HG02840 (cell line): ENCODE data around the gene NEK5.
"Not testable (repeated sequence)": the region's sequence is repeated elsewhere in the genome, so short reads cannot be mapped to it uniquely, and the experiment has no call there.

ENCODE experiments used
- ATAC-seq: cut with Tn5 transposase; IDR thresholded peaks from one replicate; pipeline ENCODE4 v1.9.1; 2021; ENCODE audit warnings: mild to moderate bottlenecking, moderate library complexity, moderate number of reproducible peaks; ENCODE audit not compliant: unreplicated experiment, low FRiP score

NEK5 gene

GRCh38 chr13:52147225-52147624 lies 18.4 kb upstream of the NEK5 start:
- ATAC-seq = no peak

DNA sequence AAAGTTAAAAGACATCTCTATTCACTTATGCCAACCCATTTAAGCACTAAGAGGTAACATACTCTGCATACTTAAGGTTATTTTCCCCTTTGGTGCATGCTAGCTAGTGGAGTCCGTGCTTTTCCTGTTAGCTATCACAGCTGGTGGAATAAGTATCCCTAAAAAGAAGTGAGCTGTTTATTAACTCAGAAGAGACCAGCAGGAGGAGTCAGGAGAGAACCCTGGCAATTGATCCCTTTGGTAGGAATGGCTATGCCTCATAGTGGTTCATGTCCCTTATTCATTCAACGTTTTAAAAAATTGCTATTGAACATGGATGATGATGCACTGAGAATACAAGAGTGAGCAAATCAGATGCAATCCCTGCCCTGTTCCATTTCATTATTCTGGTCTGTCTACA lies 12.4 kb upstream of the NEK5 start:
- no peak for ATAC-seq

GRCh38 chr13:52137489-52137888 lies 8.6 kb upstream of the NEK5 start:
- ATAC-seq = no peak

DNA sequence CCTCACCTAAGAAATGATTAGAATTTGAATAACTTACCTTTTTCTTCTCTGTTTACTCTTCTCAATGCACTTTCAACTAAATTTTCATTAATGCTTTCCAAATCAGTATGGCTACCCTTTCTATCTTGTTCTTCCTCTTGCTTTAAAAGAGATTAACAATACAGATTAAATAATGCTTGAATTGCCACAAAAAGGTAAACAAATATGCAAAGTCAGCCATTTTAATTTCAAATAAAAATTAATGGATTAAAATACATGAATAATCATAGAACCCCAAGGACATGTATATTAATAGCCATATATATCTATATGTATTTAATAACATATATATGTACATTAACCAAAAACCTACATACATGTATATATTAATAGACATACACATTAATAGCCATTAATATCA lies 7.9 kb upstream of the NEK5 start:
- no peak for ATAC-seq

DNA sequence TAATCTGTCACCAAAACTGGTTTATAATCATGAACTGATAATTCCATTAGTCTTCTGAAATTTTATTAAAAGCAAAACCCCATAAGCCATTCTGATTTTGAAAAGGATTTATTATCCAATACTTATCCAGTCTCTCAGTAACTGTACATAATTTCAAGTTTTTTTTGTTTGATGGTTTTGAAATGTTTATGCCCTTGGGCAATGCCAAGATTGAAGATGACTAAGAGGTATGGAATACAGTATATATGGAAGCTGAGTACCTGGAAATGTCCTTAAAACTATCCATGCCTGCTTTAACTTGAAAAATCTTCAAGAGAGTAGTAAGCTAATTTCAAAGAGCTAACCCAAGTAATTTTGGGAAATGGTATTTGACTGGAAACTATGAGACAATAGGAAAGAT lies 1.8 kb upstream of the NEK5 start:
- no peak for ATAC-seq

GRCh38 chr13:52127783-52128702 lies 830 bp downstream of the NEK5 start:
- no peak for ATAC-seq

- ATAC-seq = no peak
Observed at GRCh38 chr13:52127378-52127777, 1.5 kb downstream of the NEK5 start.

DNA sequence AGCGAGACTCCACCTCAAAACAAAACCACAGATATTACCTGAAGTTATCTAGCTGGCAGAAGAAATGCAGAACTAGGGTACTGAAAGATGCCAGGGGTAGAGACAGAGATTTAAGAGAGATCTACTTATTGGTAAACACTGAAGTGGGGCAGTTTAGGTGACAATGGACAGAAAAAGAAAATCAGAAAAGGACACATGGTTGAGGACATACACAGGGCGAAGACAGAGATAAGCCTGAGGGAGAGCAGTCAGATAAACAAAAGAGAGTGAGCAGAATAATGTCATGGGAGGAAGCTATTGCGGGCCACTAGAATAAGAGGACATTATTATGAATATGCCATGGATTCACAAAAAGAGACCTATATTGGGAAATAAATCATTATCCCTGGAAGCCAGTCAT lies 3.3 kb downstream of the NEK5 start:
- no peak for ATAC-seq

DNA sequence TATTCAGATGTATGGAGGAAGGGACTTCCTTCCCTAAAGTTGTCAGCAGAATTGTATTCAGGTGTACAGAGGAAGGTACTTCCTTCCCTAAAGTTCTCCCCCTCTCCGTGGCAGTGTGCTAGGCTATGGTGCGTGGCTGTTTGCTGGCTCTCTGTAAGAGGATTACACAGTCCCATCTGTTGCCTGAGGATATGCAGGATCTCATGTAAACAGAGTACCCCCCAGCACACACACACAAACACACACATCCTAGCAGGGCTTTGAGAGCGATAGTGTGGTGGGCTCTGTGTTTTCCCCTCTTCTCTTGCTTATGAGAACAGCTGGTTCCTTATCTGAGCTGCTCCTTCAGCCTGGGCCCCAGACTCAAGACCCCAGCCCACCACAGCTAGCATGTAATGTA lies 10.3 kb downstream of the NEK5 start:
- ATAC-seq = no peak

- no peak for ATAC-seq
Observed at GRCh38 chr13:52118095-52118494, 10.8 kb downstream of the NEK5 start.

- no peak for ATAC-seq
Observed at GRCh38 chr13:52112591-52112990, 16.3 kb downstream of the NEK5 start.

GRCh38 chr13:52109116-52109670 lies 19.7 kb downstream of the NEK5 start:
- no peak for ATAC-seq

DNA sequence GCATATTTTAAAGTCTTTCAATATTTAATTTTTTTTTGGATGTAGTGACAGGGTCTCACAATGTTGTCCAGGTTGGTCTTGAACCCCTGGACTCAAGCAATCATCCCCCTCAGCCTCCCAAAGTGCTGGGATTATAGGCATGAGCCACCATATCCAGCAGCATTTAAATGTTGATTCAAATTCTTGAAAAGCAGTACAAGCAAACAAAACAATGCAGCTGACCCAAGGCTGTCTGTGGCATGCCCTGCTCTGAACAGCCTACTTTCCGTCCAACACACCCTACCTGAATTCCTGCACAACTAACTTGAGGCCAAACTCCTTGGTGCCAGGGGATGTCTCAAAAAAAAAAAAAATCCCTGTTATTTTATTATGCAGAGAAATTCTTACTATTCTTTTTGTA lies 23.0 kb downstream of the NEK5 start:
- no peak for ATAC-seq

DNA sequence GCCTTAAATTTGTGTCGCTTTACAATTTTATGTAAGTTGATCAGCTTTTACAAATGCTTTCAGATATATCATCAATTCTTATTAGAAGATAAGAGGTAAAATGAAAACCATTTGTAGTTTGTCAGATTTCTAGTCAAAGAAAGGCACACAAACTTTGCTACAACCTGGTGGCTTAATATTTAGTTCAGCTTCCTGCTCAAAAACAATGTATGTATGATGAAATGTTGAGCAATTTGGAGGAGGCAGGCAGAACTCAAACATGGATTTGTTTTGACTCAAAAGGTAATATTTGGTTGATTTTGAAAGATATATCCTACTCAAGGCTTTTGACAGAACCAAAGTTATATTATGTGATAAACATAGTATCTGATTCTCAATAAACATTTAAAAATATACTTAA lies 24.2 kb downstream of the NEK5 start:
- no peak for ATAC-seq

GRCh38 chr13:52103386-52103785 lies 25.5 kb downstream of the NEK5 start:
- no peak for ATAC-seq

DNA sequence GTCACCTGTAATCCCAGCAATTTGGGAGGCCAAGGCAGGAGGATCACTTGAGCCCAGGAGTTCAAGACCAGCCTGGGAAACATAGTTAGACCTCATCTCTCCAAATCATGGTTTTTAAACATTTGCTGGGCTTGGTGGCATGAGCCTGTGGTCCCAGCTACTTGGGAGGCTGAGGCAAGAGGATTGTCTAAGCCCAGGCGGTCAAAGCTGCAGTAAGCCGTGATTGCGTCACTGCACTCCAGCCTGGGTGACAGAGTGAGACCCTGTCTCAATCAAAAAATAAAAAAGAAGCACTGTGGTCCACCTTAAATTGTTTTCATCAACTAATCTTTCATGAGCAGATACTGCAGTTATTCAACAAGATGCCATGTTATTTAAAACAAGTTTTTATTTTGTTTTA lies 26.4 kb downstream of the NEK5 start:
- ATAC-seq = not testable (repeated sequence)

DNA sequence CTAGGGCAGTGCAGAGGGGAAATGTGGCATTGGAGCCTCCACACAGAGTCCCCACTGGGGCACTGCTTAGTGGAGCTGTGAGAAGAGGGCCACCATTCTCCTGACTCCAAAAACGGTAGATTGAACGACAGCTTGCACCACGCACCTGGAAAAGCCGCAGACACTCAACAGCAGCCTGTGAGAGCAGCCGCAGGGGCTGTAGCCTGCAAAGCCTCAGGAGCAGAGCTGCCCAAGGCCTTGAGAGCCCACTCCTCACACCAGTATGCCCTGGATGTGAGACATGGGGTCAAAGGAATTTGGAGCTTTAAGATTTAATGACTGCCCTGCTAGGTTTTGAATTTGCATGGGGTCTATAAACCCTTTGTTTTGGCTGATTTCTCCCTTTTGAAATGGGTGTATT lies 31.7 kb downstream of the NEK5 start:
- no peak for ATAC-seq

GRCh38 chr13:52096748-52097147 lies 32.1 kb downstream of the NEK5 start:
- no peak for ATAC-seq

GRCh38 chr13:52096062-52096461 lies 32.8 kb downstream of the NEK5 start:
- no peak for ATAC-seq

GRCh38 chr13:52092087-52092486 lies 36.8 kb downstream of the NEK5 start:
- ATAC-seq = no peak

GRCh38 chr13:52091473-52091872 lies 37.4 kb downstream of the NEK5 start:
- ATAC-seq = no peak

- no peak for ATAC-seq
Observed at GRCh38 chr13:52085421-52085820, 43.5 kb downstream of the NEK5 start.
